Vagina (tissue), 2 donors: Measurements from ENCODE around the gene CSTF2T.

Experiments used
- POLR2A ChIP-seq, 2 donors: fragments of 450-650 bp; IDR thresholded peaks; one replicate each; pipeline ENCODE4 v1.6.1; 2017; ENCODE audit warnings: antibody characterized with exemption in 2 of 2, mild to moderate bottlenecking in 2 of 2, moderate library complexity in 2 of 2
- TF ChIP-seq, protein P1 (sequence below), 3 experiments: fragments of 450-650 bp in 2 of 3; fragments of 200-600 bp in 1 of 3; sonication (generic) in 1 of 3; IDR thresholded peaks; one replicate each; pipeline ENCODE4 v1.5.1; 2017 to 2019; ENCODE audit warnings: antibody characterized with exemption in 3 of 3, mild to moderate bottlenecking in 2 of 3, moderate library complexity in 2 of 3

DNA sequence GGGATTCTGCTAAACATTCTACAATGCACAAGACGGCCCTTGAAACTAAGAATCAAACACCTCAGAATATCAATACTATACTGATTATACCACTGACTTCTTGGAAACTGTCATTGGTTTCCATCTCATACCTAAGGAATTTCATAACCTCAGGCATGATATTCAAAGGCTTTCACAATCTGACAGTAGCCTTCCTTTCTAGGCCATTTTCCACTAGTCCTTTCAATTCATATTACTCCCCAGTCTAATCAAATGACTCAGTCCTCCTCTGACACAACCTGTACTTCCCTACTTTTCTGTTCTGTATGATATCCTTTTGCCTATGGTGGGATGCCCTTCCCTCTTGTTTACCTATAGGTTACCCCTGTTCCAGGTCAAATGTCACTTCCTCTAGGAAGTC is 48.3 kb downstream of the CSTF2T start:
- TF ChIP-seq, protein P1, sequence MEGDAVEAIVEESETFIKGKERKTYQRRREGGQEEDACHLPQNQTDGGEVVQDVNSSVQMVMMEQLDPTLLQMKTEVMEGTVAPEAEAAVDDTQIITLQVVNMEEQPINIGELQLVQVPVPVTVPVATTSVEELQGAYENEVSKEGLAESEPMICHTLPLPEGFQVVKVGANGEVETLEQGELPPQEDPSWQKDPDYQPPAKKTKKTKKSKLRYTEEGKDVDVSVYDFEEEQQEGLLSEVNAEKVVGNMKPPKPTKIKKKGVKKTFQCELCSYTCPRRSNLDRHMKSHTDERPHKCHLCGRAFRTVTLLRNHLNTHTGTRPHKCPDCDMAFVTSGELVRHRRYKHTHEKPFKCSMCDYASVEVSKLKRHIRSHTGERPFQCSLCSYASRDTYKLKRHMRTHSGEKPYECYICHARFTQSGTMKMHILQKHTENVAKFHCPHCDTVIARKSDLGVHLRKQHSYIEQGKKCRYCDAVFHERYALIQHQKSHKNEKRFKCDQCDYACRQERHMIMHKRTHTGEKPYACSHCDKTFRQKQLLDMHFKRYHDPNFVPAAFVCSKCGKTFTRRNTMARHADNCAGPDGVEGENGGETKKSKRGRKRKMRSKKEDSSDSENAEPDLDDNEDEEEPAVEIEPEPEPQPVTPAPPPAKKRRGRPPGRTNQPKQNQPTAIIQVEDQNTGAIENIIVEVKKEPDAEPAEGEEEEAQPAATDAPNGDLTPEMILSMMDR (IDR thresholded peaks at IDR 0.05): no peak
- TF ChIP-seq POLR2A (IDR thresholded peaks at IDR 0.05): no peak
